ENCODE measurements around the gene EVPL.

DNA sequence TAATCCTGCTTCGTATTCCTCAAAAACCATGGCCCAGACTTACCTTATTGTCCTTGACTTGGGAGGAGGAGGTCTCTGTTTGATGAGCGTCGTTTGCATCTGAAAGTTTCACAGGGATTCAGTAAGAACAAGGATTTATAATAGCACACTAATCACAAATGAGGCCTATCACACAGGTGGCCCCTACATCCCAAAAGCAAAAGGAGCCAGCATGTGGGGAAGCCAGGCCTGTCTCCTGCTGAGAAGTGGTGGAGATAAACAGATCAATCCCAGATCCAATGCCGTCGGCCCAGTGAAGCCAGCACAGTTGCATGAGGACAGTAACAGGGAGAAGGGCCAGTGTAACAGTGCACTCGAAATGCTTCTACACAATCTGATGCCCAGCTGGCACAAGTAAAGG is 13.3 kb upstream of the EVPL start:
- TF ChIP-seq POLR2A (IDR thresholded peaks at IDR 0.05): no peak
- TF ChIP-seq CTCF (IDR thresholded peaks at IDR 0.05): no peak
- TF ChIP-seq POLR2AphosphoS5 (IDR thresholded peaks at IDR 0.05): no peak
